Testis (tissue), 2 donors: ENCODE results near the gene LRP1B.

Source experiments
- POLR2A ChIP-seq: fragments of 450-650 bp; IDR thresholded peaks from one replicate; pipeline ENCODE4 v1.6.1; 2017; ENCODE audit warnings: antibody characterized with exemption, mild to moderate bottlenecking, moderate library complexity
- TF ChIP-seq, protein P1 (sequence below), 3 experiments: fragments of 450-650 bp in 2 of 3; fragments of 200-600 bp in 1 of 3; sonication (generic) in 1 of 3; IDR thresholded peaks; one replicate each; pipeline ENCODE4 v1.5.1; 2016 to 2019; ENCODE audit warnings: antibody characterized with exemption in 3 of 3, mild to moderate bottlenecking in 2 of 3, moderate library complexity in 1 of 3

DNA sequence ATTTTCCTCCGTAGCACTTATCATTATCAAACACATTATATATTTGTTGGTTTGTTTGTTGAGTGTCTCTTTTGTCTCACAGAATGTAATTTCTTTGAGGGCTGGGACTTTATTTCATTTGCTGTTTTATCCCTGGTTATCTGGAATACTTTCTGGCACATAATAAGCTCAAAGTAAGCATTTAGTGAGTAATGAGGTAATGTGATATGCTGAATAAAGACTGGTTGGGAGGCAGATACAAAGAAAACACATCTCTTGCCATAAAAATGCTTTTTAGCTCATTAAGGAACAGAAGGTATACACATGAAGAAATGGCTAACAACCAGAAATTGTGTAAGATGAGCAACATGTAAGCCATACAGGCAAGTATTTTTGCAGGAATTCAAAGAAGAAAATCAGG is 1411.8 kb downstream of the LRP1B start:
- no peak for TF ChIP-seq POLR2A
- TF ChIP-seq, protein P1, sequence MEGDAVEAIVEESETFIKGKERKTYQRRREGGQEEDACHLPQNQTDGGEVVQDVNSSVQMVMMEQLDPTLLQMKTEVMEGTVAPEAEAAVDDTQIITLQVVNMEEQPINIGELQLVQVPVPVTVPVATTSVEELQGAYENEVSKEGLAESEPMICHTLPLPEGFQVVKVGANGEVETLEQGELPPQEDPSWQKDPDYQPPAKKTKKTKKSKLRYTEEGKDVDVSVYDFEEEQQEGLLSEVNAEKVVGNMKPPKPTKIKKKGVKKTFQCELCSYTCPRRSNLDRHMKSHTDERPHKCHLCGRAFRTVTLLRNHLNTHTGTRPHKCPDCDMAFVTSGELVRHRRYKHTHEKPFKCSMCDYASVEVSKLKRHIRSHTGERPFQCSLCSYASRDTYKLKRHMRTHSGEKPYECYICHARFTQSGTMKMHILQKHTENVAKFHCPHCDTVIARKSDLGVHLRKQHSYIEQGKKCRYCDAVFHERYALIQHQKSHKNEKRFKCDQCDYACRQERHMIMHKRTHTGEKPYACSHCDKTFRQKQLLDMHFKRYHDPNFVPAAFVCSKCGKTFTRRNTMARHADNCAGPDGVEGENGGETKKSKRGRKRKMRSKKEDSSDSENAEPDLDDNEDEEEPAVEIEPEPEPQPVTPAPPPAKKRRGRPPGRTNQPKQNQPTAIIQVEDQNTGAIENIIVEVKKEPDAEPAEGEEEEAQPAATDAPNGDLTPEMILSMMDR (IDR thresholded peaks at IDR 0.05): no peak
